HEK293 (cell line): Measurements from ENCODE around the gene PDHB.
A peak's percentile ranks its signal among the peaks of the same experiment; 100 is the strongest.

Experiments
- BCL11A ChIP-seq: fragments of 450-650 bp; formaldehyde crosslinking; IDR thresholded peaks from 2 replicates; pipeline ENCODE4 v1.5.1; 2016; ENCODE audit warnings: low read depth, missing biosample characterization, missing genetic modification characterization
- ELK4 ChIP-seq: IDR thresholded peaks from 2 replicates; pipeline ENCODE4 v1.6.1; 2011; ENCODE audit warnings: mild to moderate bottlenecking, low read depth, low read length, borderline replicate concordance
- IKZF3 ChIP-seq: fragments of 450-650 bp; IDR thresholded peaks from 2 replicates; pipeline ENCODE4 v1.5.0; 2018; ENCODE audit warnings: missing biosample characterization, mild to moderate bottlenecking, missing genetic modification characterization, moderate library complexity
- KLF1 ChIP-seq: fragments of 450-650 bp; formaldehyde crosslinking; IDR thresholded peaks from 2 replicates; pipeline ENCODE4 v1.5.1; 2016; ENCODE audit warnings: missing biosample characterization, missing genetic modification characterization
- KLF9 ChIP-seq: fragments of 450-650 bp; formaldehyde crosslinking; IDR thresholded peaks from 2 replicates; pipeline ENCODE4 v1.5.1; 2016; ENCODE audit warnings: missing biosample characterization, missing genetic modification characterization, low read depth
- OVOL3 ChIP-seq: fragments of 450-650 bp; formaldehyde crosslinking; IDR thresholded peaks from 2 replicates; pipeline ENCODE4 v1.5.1; 2016; ENCODE audit warnings: missing biosample characterization, missing genetic modification characterization
- WT1 ChIP-seq: fragments of 450-650 bp; formaldehyde crosslinking; IDR thresholded peaks from 2 replicates; pipeline ENCODE4 v1.5.1; 2016; ENCODE audit warnings: missing biosample characterization, missing genetic modification characterization
- ZBTB10 ChIP-seq: fragments of 450-650 bp; formaldehyde crosslinking; IDR thresholded peaks from 2 replicates; pipeline ENCODE4 v1.5.1; 2016; ENCODE audit warnings: missing biosample characterization, missing genetic modification characterization
- ZBTB20 ChIP-seq: fragments of 450-650 bp; formaldehyde crosslinking; IDR thresholded peaks from 2 replicates; pipeline ENCODE4 v1.5.1; 2016; ENCODE audit warnings: missing biosample characterization, missing genetic modification characterization
- ZBTB44 ChIP-seq: fragments of 450-650 bp; IDR thresholded peaks from 2 replicates; pipeline ENCODE4 v1.5.1; 2018; ENCODE audit warnings: missing biosample characterization, mild to moderate bottlenecking, missing genetic modification characterization
- ZBTB6 ChIP-seq: fragments of 450-650 bp; formaldehyde crosslinking; IDR thresholded peaks from 2 replicates; pipeline ENCODE4 v1.5.1; 2017; ENCODE audit warnings: missing biosample characterization, missing genetic modification characterization
- ZBTB8A ChIP-seq: fragments of 450-650 bp; formaldehyde crosslinking; IDR thresholded peaks from 2 replicates; pipeline ENCODE4 v1.5.1; 2016; ENCODE audit warnings: missing biosample characterization, missing genetic modification characterization
- ZIC2 ChIP-seq: fragments of 450-650 bp; formaldehyde crosslinking; IDR thresholded peaks from 2 replicates; pipeline ENCODE4 v1.5.1; 2016; ENCODE audit warnings: missing biosample characterization, missing genetic modification characterization
- ZNF10 ChIP-seq: fragments of 450-650 bp; formaldehyde crosslinking; IDR thresholded peaks from 2 replicates; pipeline ENCODE4 v1.5.1; 2017; ENCODE audit warnings: missing biosample characterization, missing genetic modification characterization
- ZNF366 ChIP-seq: fragments of 450-650 bp; formaldehyde crosslinking; conservative IDR thresholded peaks from 2 replicates; pipeline ENCODE4 v1.5.1; 2016; ENCODE audit warnings: missing biosample characterization, missing genetic modification characterization
- ZNF394 ChIP-seq: fragments of 450-650 bp; formaldehyde crosslinking; IDR thresholded peaks from 2 replicates; pipeline ENCODE4 v1.5.1; 2016; ENCODE audit warnings: missing biosample characterization, missing genetic modification characterization, mild to moderate bottlenecking, moderate library complexity, borderline replicate concordance
- ZNF449 ChIP-seq: fragments of 450-650 bp; formaldehyde crosslinking; IDR thresholded peaks from 2 replicates; pipeline ENCODE4 v1.5.1; 2017; ENCODE audit warnings: missing biosample characterization, mild to moderate bottlenecking, missing genetic modification characterization, moderate library complexity
- ZNF518A ChIP-seq: fragments of 450-650 bp; formaldehyde crosslinking; conservative IDR thresholded peaks from 2 replicates; pipeline ENCODE4 v1.5.1; 2016; ENCODE audit warnings: low read depth, missing biosample characterization, missing genetic modification characterization
- ZNF645 ChIP-seq: fragments of 450-650 bp; formaldehyde crosslinking; IDR thresholded peaks from 2 replicates; pipeline ENCODE4; 2016; ENCODE audit warnings: missing biosample characterization, missing genetic modification characterization
- ZNF658 ChIP-seq: fragments of 450-650 bp; formaldehyde crosslinking; IDR thresholded peaks from 2 replicates; pipeline ENCODE4; 2016; ENCODE audit warnings: missing biosample characterization, missing genetic modification characterization
- ZNF776 ChIP-seq: fragments of 450-650 bp; formaldehyde crosslinking; IDR thresholded peaks from 2 replicates; pipeline ENCODE4 v1.5.0; 2017; ENCODE audit warnings: missing biosample characterization, missing genetic modification characterization, borderline replicate concordance
- ZSCAN30 ChIP-seq: fragments of 450-650 bp; IDR thresholded peaks from 2 replicates; pipeline ENCODE4 v1.5.1; 2018; ENCODE audit warnings: missing biosample characterization, mild to moderate bottlenecking, missing genetic modification characterization, moderate library complexity
- ZXDB ChIP-seq: fragments of 450-650 bp; formaldehyde crosslinking; IDR thresholded peaks from 2 replicates; pipeline ENCODE4 v1.5.1; 2016; ENCODE audit warnings: missing biosample characterization, missing genetic modification characterization

PDHB gene

GRCh38 chr3:58471025-58471887 lies 37.6 kb upstream of the PDHB start (continued):
- TF ChIP-seq ZBTB44 (tag by site-specific recombination) (peak; percentile 95), ZBTB20 (peak; percentile 73), IKZF3 (peak; percentile 97), KLF1 (tag by site-specific recombination) (peak; percentile 92), ZNF394 (tag by site-specific recombination) (peak; percentile 59; the same call in 1 of the 2 replicates), ZBTB6 (tag by site-specific recombination) (no peak), OVOL3 (tag by site-specific recombination) (peak; percentile 99), ZIC2 (tag by site-specific recombination) (peak; percentile 95), ZNF658 (no peak), WT1 (peak; percentile 89), ZNF10 (peak; percentile 69; the same call in 1 of the 2 replicates), ZNF518A (tag by site-specific recombination) (peak; percentile 75), ZNF449 (tag by site-specific recombination) (peak; percentile 54; the same call in 1 of the 2 replicates), ZBTB10 (tag by site-specific recombination) (0 out of 2 replicates have a peak, but pooled peaks have one; percentile 46), BCL11A (peak; percentile 90), ZXDB (peak; percentile 88), KLF9 (tag by site-specific recombination) (peak; percentile 64), ZNF366 (tag by site-specific recombination) (peak; percentile 85), ZBTB8A (tag by site-specific recombination) (peak; percentile 38; the same call in 1 of the 2 replicates), ZSCAN30 (tag by site-specific recombination) (peak; percentile 43; the same call in 1 of the 2 replicates), ZNF645 (tag by site-specific recombination) (no peak), ZNF776 (tag by site-specific recombination) (no peak), ELK4 (no peak)
